ENCODE results near the gene STK10. TPM values are rescaled to one million over a fixed set of nuclear protein-coding genes. Genes with fewer than 3 reads are reported as not detected.
A peak's percentile ranks its signal among the peaks of the same experiment; 100 is the strongest.

STK10 gene
- total and polyA plus RNA-seq, 2 of the 8 experiments (the other 6 are each of a cell fraction or from before 2014, with no cell fraction given) = 10.5 to 21.4 TPM

DNA sequence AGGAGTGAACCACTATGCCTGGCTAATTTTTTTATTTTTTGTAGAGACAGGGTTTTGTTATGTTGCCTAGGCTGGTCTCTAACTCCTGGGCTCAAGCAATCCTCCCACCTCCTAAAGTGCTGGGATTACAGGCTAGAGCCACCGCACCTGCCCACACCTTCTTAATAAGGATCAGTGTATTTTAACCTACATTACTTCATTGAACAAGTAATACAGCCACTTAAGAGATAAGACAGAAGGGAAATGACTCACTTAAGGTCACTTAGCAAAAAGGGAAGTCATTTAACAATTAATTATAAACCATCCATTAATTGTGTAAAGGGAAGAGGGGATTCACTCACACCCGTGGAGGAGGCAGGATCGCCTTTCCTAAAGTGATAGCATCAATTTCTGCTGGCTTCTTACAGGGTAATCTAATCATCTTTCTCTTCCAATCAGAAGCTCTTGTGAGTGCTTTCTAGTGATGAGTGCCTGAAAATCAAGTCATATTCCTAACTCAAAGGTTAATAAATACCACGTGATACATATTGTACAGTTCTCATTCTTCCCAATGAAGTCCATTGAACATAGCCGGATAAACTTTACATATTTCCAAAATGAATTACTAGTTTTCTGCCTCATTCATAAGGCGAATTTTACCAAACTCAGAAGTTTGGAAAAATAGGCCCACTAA, 185.0 kb downstream of the STK10 start:
- 77% methylated on average over 6 of the region's 6 CpGs; no CpG with 5 or more reads in 1 of the 2 experiments for WGBS, 2 experiments (ENCODE audit: extremely low coverage in 1 of 2, insufficient coverage in 1 of 2, insufficient read length in 1 of 2, insufficient replicate concordance in 2 of 2, low coverage in 1 of 2, low lambda C conversion rate in 2 of 2, missing lambda C conversion rate in 1 of 2)
- H3K27ac ChIP-seq (ENCODE audit: low read depth, low read length) = no peak overlapping the region
- no peak overlapping the region for H2AK5ac ChIP-seq (ENCODE audit: low read depth, low read length)
- H4K20me1 ChIP-seq (replicated peaks in 1 of 2; ENCODE audit: control insufficient read depth in 1 of 2, insufficient read depth in 2 of 2, low read length in 2 of 2) = peaks cover 19 to 24% of the 10 kb centered on the region in 2 experiments
- DNase-seq (ENCODE audit: low read depth in 1 of 2, low spot score in 2 of 2) (no peak), FAIRE-seq (no peak)
- no peaks in the 10 kb centered on the region for H3K27me3 ChIP-seq (replicated peaks in 1 of 4; ENCODE audit: control insufficient read depth in 3 of 4, extremely low read depth in 1 of 4, insufficient read depth in 3 of 4, low read length in 3 of 4)
- H2BK15ac ChIP-seq (ENCODE audit: low read length) = no peak overlapping the region
- H3K4me2 ChIP-seq (ENCODE audit: insufficient read depth in 1 of 2, low read depth in 2 of 2, low read length in 2 of 2) = peak overlapping the region; percentile 15 to 97; a peak in 3 of 4 replicates
- H3K18ac ChIP-seq (ENCODE audit: extremely low read depth, low read length) = no peak overlapping the region
- no peak overlapping the region for H2BK5ac ChIP-seq (ENCODE audit: low read depth, low read length)
- POLR2A ChIA-PET (ENCODE audit: partially characterized antibody) = interaction anchor here (1.0 kb wide), 1 partner anchor 25 kb away, joined by 4 read pairs; no protein-coding TSS in a partner anchor
- peaks cover 11% of the 10 kb centered on the region for H3K23me2 ChIP-seq (ENCODE audit: low read depth, low read length)
- H2BK12ac ChIP-seq (ENCODE audit: low read depth, low read length) = no peak overlapping the region
- peaks cover 2 to 32% (median 22%) of the 10 kb centered on the region in 4 experiments; a peak in 6 of 7 replicates for H3K4me1 ChIP-seq (replicated peaks in 1 of 4; ENCODE audit: control insufficient read depth in 3 of 4, insufficient read depth in 4 of 4, low read length in 3 of 4)
- H3K9ac ChIP-seq (replicated peaks in 1 of 4; ENCODE audit: extremely low read depth in 1 of 4, low read depth in 3 of 4, low read length in 3 of 4) = no peak overlapping the region
- H3K56ac ChIP-seq (replicated peaks; ENCODE audit: insufficient read length, low read depth, low read length) = no peak overlapping the region
- no peaks in the 10 kb centered on the region for H3K36me3 ChIP-seq (ENCODE audit: control insufficient read depth in 2 of 4, insufficient read depth in 4 of 4, low read length in 3 of 4)
- no peak overlapping the region for H4K8ac ChIP-seq (ENCODE audit: extremely low read depth, insufficient read depth, low read length)
- peaks cover 5% of the 10 kb centered on the region; the same call in 1 of the 2 replicates for H3K79me1 ChIP-seq (ENCODE audit: low read depth, low read length)
- H3K23ac ChIP-seq (ENCODE audit: insufficient read length) = no peak overlapping the region
- H4K91ac ChIP-seq (replicated peaks; ENCODE audit: insufficient read length, low read length) = no peak overlapping the region
- no peak overlapping the region for H3K14ac ChIP-seq (ENCODE audit: insufficient read length)
- H3K4me3 ChIP-seq (ENCODE audit: extremely low read depth in 1 of 4, insufficient read depth in 2 of 4, low read depth in 3 of 4, low read length in 4 of 4) = peak overlapping the region in 1 of 4 experiments; percentile 97; a peak in 3 of 8 replicates
- no peak overlapping the region for H3K4ac ChIP-seq (replicated peaks; ENCODE audit: insufficient read length, low read depth, low read length)
- H2BK20ac ChIP-seq (ENCODE audit: low read length) = no peak overlapping the region
- no peak overlapping the region for H2AFZ ChIP-seq (ENCODE audit: low read length)
- H3K9me3 ChIP-seq (ENCODE audit: insufficient read depth in 2 of 2, low read depth in 1 of 2, low read length in 1 of 2) = no peaks in the 10 kb centered on the region
- peaks cover 65 to 93% of the 10 kb centered on the region in 2 experiments for H3K79me2 ChIP-seq (ENCODE audit: control insufficient read depth in 1 of 2, insufficient read depth in 2 of 2, low read length in 2 of 2)
- H4K5ac ChIP-seq (ENCODE audit: insufficient read length, low read depth, low read length) = no peak overlapping the region
- CTCF ChIA-PET (ENCODE audit: partially characterized antibody) = interaction anchor here (0.8 to 2.8 kb wide), 6 partner anchors 26 to 96 kb away, joined by 3 to 14 read pairs (median 4); no protein-coding TSS in a partner anchor
- H2BK120ac ChIP-seq (replicated peaks; ENCODE audit: low read depth, low read length) = no peak overlapping the region
- no peak for TF ChIP-seq SRF (IDR thresholded peaks at IDR 0.05; ENCODE audit: low read depth, low read length)
- TF ChIP-seq MAFK (IDR thresholded peaks at IDR 0.05; ENCODE audit: low read depth, low read length) = no peak
- no peak for TF ChIP-seq SP2 (IDR thresholded peaks at IDR 0.05; ENCODE audit: low read length)
- TF ChIP-seq CHD2 (IDR thresholded peaks at IDR 0.05; ENCODE audit: low read length) = no peak
- TF ChIP-seq TAF7 (optimal IDR thresholded peaks at IDR 0.05; ENCODE audit: borderline replicate concordance, low read depth, low read length) = no peak
- no peak for TF ChIP-seq JUND (IDR thresholded peaks at IDR 0.05; ENCODE audit: low read length)
- TF ChIP-seq KDM5A (IDR thresholded peaks at IDR 0.05; ENCODE audit: low read length) = no peak
- TF ChIP-seq RNF2 (IDR thresholded peaks at IDR 0.05; ENCODE audit: borderline replicate concordance, low read depth, low read length, missing control alignments, poor library complexity, severe bottlenecking) = no peak
- no peak for TF ChIP-seq RBBP5 (IDR thresholded peaks at IDR 0.05; ENCODE audit: borderline replicate concordance, low read depth, low read length)
- no peak for TF ChIP-seq SP4 (IDR thresholded peaks at IDR 0.05; ENCODE audit: low read length)
- no peak for TF ChIP-seq SAP30 (IDR thresholded peaks at IDR 0.05; ENCODE audit: insufficient read depth, insufficient replicate concordance, low read length)
- no peak for TF ChIP-seq KDM1A (IDR thresholded peaks at IDR 0.05; ENCODE audit: borderline replicate concordance, low read length)

Data from H1 (cell line).